GM18870 (cell line): Measurements from ENCODE around the gene RAPGEF4.

Experiments
- ATAC-seq: cut with Tn5 transposase; IDR thresholded peaks from one replicate; pipeline ENCODE4 v1.9.1; 2021; ENCODE audit warnings: moderate library complexity; ENCODE audit not compliant: unreplicated experiment

RAPGEF4 gene

GRCh38 chr2:172928756-172929155 is 193.1 kb downstream of the RAPGEF4 start:
- ATAC-seq: no peak

DNA sequence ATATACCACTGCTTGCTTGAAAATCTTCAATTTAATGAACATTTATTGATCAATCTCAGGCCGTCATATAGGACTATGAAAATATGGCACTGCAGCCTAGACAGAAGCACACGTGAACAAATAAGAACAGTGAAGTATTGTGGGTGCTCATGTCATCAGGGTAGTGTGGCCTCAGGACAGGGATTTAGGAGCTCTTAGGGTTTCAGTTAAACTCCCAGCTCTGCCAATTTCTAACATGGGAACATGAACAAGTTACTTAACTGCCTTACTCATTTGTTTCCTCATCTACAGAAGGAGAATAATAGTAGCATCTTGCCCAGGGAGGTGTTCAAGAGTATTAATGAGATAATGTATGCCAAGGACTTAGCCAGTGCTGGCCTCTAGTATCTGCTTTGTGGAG is 194.0 kb downstream of the RAPGEF4 start:
- no peak for ATAC-seq

GRCh38 chr2:172930871-172931255 is 195.2 kb downstream of the RAPGEF4 start:
- no peak for ATAC-seq

DNA sequence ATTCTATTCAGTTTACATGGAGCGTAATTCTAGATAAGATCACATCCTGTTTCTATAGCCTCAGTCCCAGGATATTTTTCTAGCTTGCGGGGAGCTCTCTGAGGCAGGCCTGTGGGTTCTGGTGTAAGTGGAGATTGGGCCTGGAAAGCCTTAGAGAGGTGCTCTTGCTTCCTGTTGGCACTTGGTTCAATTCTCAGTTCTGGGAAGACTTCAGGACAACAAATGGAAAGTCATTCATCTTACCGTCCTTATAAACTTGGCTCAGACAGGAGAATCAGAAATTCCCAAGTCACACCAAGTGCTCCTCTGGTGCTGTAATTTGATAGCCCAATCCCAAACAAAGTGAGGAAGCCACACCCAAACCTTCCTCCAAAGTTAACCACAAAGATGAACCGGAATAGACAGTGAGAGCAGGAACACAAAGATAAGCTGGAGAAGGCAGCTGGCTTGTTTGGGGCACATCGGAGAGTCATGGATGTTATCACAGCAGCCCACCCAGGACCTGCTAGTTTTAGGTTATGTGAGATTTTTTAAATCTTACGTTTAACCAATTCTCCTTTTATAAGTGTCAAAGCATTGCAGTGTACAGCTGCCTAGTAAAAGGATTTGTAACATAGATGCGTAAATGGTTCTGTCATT is 195.7 kb downstream of the RAPGEF4 start:
- ATAC-seq: no peak

DNA sequence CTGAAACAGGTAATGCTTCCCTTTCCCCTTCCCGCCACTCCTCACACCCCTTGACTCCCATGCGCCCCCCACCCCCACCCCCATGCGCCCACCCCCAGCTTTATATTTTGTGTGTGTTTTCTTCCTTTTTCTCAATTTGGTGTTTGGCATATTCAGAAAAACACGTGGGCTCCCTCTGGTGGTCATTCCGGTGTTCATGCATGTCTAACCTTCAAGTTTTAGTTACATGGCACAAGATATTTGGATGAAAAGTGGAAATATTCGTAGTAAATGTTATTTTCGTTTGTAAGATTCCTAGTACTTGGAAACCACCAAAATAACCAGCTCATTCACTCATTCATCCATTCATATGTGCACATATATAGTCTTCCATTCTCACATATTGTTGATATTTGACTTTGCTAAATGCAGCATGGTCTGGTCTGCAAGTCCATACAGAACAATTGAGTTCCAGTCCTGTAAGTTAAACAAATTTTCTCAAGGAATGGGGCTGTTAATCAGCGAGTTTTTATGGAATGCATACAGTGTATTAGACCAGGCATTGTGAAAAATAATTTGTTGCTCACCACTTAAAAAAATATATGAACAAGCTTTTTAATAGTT is 196.4 kb downstream of the RAPGEF4 start:
- no peak for ATAC-seq

DNA sequence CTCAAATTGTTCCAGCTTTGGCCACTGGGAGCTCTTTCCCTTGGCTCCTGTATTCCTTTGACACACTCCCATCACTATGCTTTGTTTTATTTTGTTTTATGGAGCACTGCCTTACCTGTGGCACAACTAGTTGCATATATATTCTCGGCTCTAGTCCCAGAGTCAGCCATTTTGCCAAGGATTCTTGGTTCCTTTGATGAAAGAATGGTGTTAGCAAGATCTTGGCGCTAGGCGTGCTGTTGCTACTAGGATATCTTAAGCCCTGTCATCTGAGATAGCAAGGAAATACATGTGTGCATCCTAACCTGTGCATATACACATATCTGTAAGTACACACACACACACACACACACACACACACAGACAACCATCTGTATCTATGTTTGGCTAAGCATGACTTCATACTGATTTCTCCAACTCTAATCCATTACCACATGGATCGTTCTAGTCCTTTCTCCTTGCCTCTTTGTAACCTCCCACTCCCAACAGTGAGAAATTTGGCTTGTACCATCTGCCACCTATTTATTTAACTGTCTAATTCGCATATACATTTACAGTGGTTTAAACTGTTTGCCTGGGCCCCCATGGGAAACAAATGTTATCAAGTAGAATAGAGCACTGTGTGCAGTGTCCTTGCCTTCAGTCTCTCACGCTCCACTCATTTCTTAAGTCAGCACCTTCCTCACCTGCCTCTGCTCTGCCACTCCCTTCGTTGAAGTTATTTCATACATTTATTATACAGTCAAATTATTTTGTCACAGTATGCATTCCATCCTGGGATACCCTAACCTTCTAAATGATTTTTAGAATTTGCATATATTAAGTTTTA is 202.5 kb downstream of the RAPGEF4 start:
- no peak for ATAC-seq

DNA sequence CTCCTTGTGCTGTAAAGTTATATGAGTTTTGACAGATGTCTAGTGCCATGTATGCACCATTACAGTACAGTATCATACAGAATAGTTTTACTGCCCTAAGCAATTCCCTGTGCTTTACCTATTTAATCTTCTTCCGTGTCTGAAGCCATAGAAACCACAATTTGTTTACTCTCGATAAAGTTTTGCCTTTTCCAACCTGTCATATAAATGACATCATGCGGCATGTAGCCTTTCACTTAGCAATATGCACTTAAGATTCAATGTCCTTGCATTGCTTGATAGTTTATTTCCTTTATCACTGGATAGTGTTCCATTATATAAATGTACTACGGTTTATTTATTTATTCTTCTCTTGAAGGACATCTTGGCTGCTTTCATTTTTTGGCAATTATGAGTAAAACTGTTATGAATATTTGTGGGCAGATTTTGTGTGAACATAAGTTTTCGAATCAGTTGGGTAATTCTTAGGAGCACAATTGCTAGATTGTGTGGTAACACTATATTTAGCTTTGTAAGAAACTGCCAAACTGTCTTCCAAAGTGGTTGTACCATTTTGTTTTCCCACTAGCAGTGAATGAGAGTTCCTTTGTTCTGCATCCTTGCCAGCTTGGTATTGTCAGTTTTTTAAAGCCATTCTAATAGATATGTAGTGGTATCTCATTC is 203.2 kb downstream of the RAPGEF4 start:
- no peak for ATAC-seq

- no peak for ATAC-seq
Measured at GRCh38 chr2:172943539-172943938, 207.9 kb downstream of the RAPGEF4 start.

DNA sequence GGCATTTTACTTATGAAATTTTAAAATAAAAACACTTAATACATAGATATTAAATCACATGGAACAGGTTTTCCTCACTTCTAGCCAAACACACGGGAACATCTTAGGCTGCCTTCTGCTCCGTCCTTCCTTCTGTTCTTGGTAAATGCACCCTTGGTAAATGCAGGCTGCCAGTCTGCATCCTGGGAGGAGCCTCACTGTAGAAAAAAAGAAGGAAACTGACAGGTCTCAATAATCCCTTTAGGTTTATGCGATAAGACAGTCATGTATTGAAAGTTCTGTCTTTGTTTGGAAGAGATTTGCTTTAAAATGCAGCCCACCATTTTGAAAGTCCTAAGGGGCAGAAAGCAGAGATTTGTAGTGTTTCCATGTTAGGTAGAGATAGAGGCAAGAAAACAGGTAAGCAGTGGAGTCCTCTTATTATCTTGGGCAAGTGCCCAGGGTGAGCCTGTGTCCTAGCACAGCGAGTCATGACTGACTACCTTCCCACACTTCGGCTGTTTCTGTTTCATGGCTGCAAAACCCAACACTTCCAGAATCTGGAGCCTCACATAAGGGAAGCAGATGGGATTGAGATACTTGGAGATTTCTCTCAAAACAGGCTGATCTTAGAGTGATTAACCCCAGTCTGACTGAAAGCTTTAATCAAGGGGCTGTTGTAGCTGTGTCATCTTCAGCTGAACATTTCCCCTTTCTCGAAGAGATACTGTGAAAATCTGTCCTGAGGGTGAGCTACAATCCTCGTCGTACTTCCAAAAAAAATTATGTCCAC is 208.6 kb downstream of the RAPGEF4 start:
- no peak for ATAC-seq

DNA sequence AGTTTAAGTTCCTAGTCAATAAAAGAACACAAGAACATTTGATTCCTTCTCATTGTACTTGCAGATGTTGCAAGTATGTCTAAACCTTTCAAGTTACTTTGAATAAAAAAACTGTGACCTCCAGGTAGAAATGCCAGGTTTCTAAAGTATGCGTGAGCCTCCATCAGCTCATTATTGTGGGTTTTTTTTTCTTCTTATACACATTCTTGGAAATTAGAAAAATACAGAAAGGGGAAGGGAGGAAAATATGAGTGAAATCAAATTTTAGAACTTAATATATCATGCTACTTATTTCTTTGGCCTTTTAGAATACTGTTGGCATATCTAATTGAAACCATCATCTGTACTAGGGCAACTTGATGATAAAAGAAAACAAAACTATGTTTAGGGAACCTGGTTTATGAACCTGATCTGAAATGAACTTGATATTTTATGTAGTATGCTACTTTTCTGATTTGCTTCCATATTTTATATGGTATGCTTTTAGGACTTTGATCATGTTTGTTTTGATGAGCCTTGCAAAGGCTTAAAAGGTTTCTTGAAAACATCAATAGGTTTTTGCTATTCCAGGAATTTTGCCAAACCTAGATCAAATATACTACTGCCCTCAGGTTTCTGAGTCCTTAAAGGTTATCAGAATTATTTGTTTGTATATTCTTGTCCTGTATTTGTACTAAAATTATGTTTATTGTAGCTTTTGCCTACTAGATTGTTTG is 209.3 kb downstream of the RAPGEF4 start:
- no peak for ATAC-seq

DNA sequence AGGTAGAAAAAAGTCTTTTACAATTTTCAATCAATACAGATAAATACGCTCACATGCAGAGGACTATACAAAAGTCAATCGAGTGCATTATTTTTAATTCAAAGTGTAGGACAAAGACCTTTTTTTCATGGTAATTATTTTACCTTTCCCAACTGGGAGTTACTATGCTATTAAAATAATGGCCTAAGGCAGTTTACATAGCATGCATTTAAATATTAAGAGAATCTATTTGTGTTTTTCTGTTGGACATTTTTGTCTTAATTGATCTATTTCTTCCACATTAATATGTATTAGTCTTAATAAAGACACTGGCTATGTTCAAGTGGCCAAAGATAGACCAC is 209.8 kb downstream of the RAPGEF4 start:
- ATAC-seq: no peak

DNA sequence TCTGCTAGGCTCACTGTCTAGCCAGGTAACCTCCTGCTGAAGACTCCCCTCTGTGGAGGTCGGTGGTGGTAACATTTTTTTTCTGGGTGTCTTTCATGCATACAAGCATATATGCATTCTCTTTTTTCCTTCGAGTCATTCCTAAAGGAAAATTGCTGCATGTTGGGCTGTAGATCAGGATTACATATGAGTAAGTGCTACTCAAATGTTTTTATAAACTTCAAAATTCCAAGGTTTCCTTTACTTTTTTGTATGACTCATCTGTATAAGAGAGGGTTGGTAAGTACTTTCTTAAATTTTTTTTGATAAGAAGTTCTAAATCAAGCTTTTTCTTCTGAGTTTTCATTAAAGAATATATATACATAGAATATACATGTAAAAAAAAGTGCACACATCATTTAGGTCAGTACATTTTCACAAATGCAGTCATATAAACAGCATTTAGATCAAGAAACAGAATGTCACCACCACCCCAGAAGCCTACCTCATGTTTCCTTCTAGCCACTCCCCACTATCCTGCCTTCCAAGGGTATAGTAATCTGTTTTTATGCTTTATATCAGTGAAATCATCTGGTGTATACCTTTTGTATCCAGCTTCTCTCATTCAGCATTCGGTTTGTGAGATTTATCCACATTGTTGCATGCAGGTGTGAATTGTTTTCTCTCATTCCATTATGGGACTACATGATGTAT is 212.0 kb downstream of the RAPGEF4 start:
- no peak for ATAC-seq

- ATAC-seq: no peak
Measured at GRCh38 chr2:172949522-172949921, 213.9 kb downstream of the RAPGEF4 start.

DNA sequence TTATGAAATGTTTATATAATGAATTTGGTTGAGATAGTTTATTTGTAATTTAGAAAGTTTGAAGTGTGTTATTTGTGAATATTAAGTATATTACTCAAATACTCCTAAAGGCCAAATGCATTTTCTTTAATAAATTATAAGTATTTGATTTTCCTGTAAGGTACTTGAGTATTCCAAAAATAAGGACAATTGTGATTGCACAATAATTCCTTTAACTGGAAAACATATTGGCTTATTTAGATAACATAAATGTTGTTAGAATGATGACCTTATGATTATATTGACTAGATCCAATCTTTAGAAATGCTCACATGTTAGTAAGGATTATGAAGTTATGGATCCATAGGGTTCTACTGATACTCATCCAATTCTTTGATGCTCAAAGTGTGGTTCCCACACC is 214.9 kb downstream of the RAPGEF4 start:
- ATAC-seq: no peak

DNA sequence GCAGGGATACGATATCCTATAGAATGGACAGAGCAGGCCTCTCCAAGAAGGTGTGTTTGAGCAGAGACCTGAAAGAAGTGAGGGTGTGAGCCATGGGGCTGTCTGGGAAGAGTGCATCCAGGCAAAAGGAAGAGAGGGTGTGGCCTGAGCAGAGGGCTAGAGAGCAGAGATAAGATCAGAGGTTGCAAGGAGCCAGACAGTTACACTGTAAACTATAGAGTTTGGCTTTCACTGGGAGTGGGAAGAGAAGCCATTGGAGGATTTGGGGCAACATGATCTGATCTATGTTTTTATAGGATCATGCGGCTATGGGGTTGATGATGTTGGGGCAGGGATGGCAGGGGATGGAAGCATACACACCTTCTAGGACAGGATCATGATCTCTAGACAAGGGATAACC is 215.9 kb downstream of the RAPGEF4 start:
- ATAC-seq: no peak

DNA sequence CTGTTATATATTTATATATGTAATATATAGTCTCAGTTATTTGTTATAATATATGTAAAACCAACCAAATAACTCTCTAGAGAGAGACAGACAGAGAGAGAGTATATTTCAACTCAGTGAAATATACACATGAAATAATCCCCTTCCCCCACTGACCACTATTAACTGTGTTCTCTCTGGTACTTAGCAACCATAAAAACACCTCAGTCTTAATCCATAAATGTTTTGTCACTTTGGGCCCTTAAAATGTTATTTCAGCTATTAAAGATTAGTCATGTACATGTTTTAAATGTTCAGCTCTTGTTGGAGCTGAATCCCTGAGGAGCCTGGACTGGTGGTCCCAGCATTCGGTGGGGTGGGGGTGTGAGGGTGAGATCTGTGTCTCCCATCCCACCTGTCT is 217.8 kb downstream of the RAPGEF4 start:
- ATAC-seq: no peak

DNA sequence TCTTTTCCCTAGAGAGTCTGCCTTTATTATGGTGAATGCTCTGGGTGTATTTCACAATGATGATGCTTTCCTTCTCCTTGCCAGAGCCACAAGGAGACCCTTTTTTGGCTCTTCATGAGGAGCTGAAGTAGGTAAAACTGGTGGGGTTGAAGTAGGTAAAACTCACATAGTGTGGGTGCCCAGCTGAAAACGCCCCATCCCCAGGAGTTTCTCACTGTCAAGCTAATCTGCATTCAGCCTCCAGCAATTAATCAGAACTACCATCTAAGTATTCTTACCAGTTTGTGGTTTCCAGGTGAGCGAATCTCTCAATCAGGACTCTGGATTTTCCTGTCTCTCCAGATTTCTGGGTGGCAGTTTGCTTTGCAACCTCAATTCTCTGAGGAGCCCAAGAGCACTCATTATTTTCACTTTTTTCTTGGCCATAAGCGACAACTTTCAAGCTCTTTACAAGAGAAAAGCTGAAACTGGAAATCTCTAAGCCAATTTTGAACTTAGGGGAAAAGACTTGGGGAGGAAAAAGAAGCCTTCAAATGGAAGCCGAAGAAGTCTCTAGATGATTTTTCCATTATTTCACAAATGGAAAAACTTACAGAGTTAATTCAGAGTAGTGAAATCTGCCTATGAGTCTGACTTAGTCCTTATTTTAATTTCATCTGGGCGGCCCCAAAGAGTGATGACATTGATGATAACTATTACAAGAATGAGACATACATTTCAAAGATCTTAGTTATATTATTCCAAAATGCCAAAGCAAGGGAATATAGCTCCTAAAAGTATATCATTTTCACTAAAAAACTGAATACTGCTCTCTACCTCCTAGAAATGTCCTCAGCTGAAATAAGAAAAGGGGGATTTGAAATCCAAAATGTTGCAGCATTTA is 218.6 kb downstream of the RAPGEF4 start:
- ATAC-seq: no peak

DNA sequence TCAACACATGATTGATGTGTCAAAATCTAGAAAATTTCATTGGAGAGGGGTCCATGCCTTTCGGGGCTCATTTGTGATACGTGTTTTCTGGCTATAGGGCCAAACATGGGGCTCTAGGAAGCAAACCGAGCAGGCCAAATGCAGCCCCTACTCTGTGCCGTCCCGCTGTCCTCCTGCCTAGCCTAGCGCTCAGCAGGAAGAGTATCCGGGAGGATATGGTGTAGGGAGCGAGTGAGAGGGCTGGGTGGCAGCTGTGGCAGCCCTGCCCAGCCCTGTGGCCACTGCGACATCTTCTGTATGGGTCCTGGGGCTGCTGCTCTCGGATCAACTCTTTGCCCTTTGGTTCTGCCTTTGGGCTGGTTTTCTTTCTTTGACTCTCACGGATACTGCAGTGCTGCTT is 219.9 kb downstream of the RAPGEF4 start:
- ATAC-seq: no peak

DNA sequence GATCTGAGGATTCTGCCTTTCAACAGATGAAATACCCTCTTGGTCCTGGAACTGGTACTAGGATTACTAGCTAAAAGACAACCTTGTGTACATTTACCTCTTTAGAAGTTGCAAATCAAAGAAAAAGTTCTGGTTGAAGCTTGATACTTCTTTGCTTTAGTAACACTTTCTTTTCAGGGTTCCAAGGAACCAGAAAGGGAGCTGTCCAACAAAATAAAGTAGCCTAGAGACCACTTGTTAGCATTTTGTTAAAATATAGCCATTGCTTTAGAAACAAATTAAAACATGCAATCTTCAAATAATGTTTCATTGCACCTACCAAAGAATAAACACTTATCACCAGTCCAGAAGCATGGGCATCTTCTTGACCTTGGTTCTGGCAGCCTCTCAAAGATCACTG is 222.1 kb downstream of the RAPGEF4 start:
- no peak for ATAC-seq
